Kidney (tissue), 14 donors: Measurements from ENCODE around the gene MRPL54. TPM values are rescaled to one million over a fixed set of nuclear protein-coding genes. Genes with fewer than 3 reads are reported as not detected.

Source experiments
- DNase-seq, 5 donors: peaks; one replicate each; pipeline ENCODE4 v3.0.0-alpha.2; 2013 to 2020
- FAIRE-seq: peaks from 2 replicates; lab custom pipeline; 2012; peaks lifted over from hg19 to GRCh38; lab: Jason Lieb, UNC
- H3K27ac ChIP-seq, 2 donors: one replicate each; pipeline ENCODE4 v1.7.0; 2013; ENCODE audit warnings: low read depth in 2 of 2, low read length in 2 of 2, inconsistent platforms in 1 of 2
- H3K27me3 ChIP-seq: one replicate; pipeline ENCODE4 v1.7.1; 2013; ENCODE audit warnings: low read length, inconsistent platforms; ENCODE audit not compliant: control insufficient read depth, insufficient read depth
- H3K36me3 ChIP-seq, 3 donors: one replicate each; pipeline versions ENCODE4 v1.7.0 to v1.7.1; 2013; ENCODE audit warnings: low read length in 3 of 3, control low read depth in 1 of 3, inconsistent platforms in 1 of 3; ENCODE audit not compliant: insufficient read depth in 3 of 3, control insufficient read depth in 2 of 3
- H3K4me1 ChIP-seq, 3 donors: one replicate each; pipeline versions ENCODE4 v1.7.0 to v1.7.1; 2013; ENCODE audit warnings: low read length in 3 of 3, inconsistent platforms in 1 of 3, low read depth in 1 of 3; ENCODE audit not compliant: control insufficient read depth in 2 of 3, insufficient read depth in 2 of 3
- H3K4me3 ChIP-seq, 3 donors: one replicate each; pipeline versions ENCODE4 v1.7.0 to v1.8.1; 2013; ENCODE audit warnings: low read length in 3 of 3, control low read depth in 1 of 3, inconsistent platforms in 1 of 3
- H3K9ac ChIP-seq, 3 donors: one replicate each; pipeline versions ENCODE4 v1.7.0 to v1.7.1; 2013; ENCODE audit warnings: low read length in 3 of 3, control low read depth in 1 of 3, inconsistent platforms in 1 of 3
- H3K9me3 ChIP-seq, 3 donors: one replicate each; pipeline versions ENCODE4 v1.7.0 to v1.7.1; 2013; ENCODE audit warnings: low read length in 3 of 3, control low read depth in 1 of 3, inconsistent platforms in 1 of 3; ENCODE audit not compliant: control insufficient read depth in 2 of 3, insufficient read depth in 1 of 3
- CTCF ChIP-seq: IDR thresholded peaks from 3 replicates; pipeline ENCODE4 v1.5.1; 2012; ENCODE audit warnings: mild to moderate bottlenecking, moderate library complexity, borderline replicate concordance; ENCODE audit not compliant: insufficient read depth; ENCODE audit errors: extremely low read depth
- intact Hi-C: fragments of 100-400 bp; cut with DNase I; formaldehyde crosslinking; loops from one replicate; pipeline ENCODE4 v1.11.1; 2022
- polyA plus RNA-seq: library from polyadenylated mRNA; stranded (reverse); fragments of 350-450 nt; fragmentation: Illumina TruSeq; extraction: RNeasy Lipid Tissue Mini Kit (QIAGEN cat#74804); gene quantifications from one replicate; pipeline ENCODE4 v1.2.3, GENCODE V29; 2014; ENCODE audit warnings: low read depth, low replicate concordance; ENCODE audit not compliant: insufficient read depth
- total RNA-seq: library from RNA; stranded (reverse); fragmentation: NEBNext Ultra II Directional; extraction: Animal tissue kit (Norgen Biotek cat#: 25700); gene quantifications from one replicate; pipeline ENCODE4 v1.2.1, GENCODE V29; 2021
- donor health status: control.
- donor health status: control.
- donor health status: control.
- donor health status: control.
- donor health status: control.
- donor health status: DM: yes; HTN: yes; CAD: no.
- donor health status: Normal renal cell carcinoma (clear cell type).

The MRPL54 gene
- total and polyA plus RNA-seq, 2 donors from 2014 or later, result 57.6 to 151 TPM

GRCh38 chr19:3733549-3734309, 28.8 kb upstream of the MRPL54 start:
- Histone ChIP-seq H3K9ac (no peak overlapping the region), H3K27ac (no peak overlapping the region), H3K4me1 (no peaks in the 10 kb centered on the region), H3K4me3 (no peak overlapping the region), H3K27me3 (no peaks in the 10 kb centered on the region), H3K9me3 (no peaks in the 10 kb centered on the region), H3K36me3 (peaks cover 0 to 12% (median 3%) of the 10 kb centered on the region in 3 donors)
- DNase-seq, result no peak
- no peak for TF ChIP-seq CTCF
- FAIRE-seq, result no peak
- intact Hi-C loops, result no loop called here

GRCh38 chr19:3734310-3734600, 28.2 kb upstream of the MRPL54 start:
- no peaks in the 10 kb centered on the region for H3K9me3 ChIP-seq
- peaks cover 0 to 12% (median 3%) of the 10 kb centered on the region in 3 donors for H3K36me3 ChIP-seq
- intact Hi-C loops, result no loop called here
- H3K27ac ChIP-seq, result no peak overlapping the region
- H3K9ac ChIP-seq, result no peak overlapping the region
- no peaks in the 10 kb centered on the region for H3K4me1 ChIP-seq
- FAIRE-seq, result no peak
- H3K27me3 ChIP-seq, result no peaks in the 10 kb centered on the region
- no peak for TF ChIP-seq CTCF
- no peak for DNase-seq
- H3K4me3 ChIP-seq, result no peak overlapping the region

GRCh38 chr19:3736106-3736724, 26.3 kb upstream of the MRPL54 start:
- Histone ChIP-seq H3K27ac (no peak overlapping the region), H3K4me3 (no peak overlapping the region), H3K4me1 (no peaks in the 10 kb centered on the region), H3K36me3 (peaks cover 0 to 12% (median 3%) of the 10 kb centered on the region in 3 donors), H3K9ac (no peak overlapping the region), H3K27me3 (no peaks in the 10 kb centered on the region), H3K9me3 (no peaks in the 10 kb centered on the region)
- no peak for FAIRE-seq
- no peak for TF ChIP-seq CTCF
- intact Hi-C loops, result no loop called here
- DNase-seq, result no peak
